Measurements from ENCODE around the gene DBNDD1. TPM values are rescaled to one million over a fixed set of nuclear protein-coding genes. Genes with fewer than 3 reads are reported as not detected.
A peak's percentile ranks its signal among the peaks of the same experiment; 100 is the strongest.
"Not testable (repeated sequence)": the region's sequence is repeated elsewhere in the genome, so short reads cannot be mapped to it uniquely, and the experiment has no call there.

DBNDD1 gene
- total RNA-seq, 1 experiment from 2014 or later, result 11.7 TPM

DNA sequence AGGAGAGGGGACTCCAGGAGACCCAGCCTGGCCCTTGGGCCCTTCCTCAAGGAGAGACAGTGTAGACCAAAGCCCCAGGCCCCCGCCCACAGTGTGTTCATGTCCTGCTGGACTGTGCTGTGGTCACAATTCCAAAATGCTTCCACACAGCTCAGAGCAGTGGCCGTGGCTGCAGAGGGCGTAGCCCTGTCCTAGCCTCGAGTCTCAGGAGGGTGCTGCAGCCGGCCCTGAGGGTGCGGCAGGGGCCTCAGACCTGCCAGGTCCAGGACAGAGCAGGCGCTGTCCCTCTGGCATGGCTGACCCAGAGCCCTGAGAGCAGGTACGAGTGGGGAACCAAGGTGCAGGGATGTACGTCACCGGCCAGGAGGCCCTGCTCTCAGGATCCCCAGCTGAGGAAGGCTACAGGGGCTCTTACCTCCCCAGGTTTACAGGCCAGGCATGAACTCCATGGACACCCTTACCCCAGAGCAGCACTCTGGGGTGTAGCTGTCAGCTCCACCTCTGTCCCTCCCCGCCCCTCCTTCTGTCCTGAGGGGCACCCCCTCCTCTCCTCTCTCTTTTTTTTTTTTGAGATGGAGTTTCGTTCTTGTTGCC is 7.3 kb downstream of the DBNDD1 start:
- no peak for DNase-seq (ENCODE audit: low spot score)

- DNase-seq (ENCODE audit: low spot score), result no peak
These were observed 7.8 kb downstream of the DBNDD1 start for GRCh38 chr16:90011508-90011819.

DNA sequence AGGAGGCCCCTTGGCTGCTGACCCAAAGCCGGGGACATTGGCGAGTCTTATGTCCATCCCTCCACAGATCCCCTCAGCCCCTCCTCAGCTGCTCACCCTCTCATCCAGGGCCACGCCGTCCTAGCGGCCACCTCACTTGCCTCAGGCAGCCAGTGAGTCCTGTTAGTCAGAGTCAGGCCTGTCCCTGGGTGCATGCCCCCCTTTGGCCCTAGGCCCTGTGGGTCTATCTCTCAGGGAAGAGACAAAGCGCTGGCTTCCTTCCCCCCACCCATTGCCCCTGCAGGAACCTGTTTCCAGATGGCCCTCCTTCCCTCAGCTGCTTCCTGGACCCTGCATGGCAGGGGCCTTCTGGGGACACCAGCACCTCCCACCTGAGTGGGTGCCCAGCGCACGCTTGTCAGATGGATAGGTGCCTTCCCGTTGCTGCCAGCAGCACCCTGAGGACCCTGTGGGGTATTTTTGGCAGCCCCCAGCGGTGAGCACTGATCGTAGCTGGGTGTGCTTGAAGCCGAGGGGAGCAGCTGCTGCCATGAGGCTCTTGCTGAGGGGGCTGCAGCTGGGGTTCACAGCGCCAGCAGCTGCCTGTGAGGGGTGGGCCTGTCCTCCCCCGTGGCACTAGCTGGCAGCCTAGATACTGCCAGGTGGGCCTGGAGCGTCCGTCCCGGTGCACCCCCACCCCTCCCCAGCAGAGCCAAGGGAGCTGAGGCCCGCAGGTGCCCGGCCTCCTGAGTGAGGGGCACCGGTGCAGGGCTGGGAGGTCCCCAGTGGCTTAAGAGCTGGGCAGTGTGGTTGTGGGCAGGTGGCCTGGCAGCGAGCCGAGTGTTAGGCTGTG is 8.4 kb downstream of the DBNDD1 start:
- no peak for DNase-seq (ENCODE audit: low spot score)

GRCh38 chr16:90009172-90009899 is 9.9 kb downstream of the DBNDD1 start:
- no peak for DNase-seq (ENCODE audit: low spot score)

DNA sequence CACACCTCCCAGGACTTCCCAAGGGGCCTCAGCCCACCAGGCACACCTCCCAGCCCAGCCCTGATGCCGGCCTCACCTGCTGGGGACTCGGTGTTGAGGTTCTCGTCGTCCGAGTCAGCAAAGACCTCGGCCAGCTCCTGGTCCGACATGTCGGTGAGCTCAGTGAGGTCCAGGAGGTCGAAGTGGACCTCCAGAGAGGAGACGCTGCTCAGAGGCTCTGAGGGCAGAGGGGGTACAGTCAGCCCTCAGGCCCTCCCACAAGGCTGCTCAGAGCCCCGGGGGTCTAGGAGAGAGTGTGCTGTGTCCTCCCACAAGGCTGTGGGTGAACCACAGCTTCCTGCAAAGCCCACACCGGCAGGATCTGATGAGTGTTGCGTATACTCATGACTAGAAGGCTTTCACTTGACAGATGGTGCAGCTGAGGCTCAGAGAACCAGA is 10.5 kb downstream of the DBNDD1 start:
- no peak for DNase-seq (ENCODE audit: low spot score)

GRCh38 chr16:90007635-90008234 is 11.5 kb downstream of the DBNDD1 start:
- not testable (repeated sequence) for DNase-seq (ENCODE audit: low spot score)

GRCh38 chr16:90007015-90007414 is 12.2 kb downstream of the DBNDD1 start:
- no peak for DNase-seq (ENCODE audit: low spot score)

GRCh38 chr16:90005956-90006663 is 13.1 kb downstream of the DBNDD1 start:
- no peak for DNase-seq (ENCODE audit: low spot score)

DNA sequence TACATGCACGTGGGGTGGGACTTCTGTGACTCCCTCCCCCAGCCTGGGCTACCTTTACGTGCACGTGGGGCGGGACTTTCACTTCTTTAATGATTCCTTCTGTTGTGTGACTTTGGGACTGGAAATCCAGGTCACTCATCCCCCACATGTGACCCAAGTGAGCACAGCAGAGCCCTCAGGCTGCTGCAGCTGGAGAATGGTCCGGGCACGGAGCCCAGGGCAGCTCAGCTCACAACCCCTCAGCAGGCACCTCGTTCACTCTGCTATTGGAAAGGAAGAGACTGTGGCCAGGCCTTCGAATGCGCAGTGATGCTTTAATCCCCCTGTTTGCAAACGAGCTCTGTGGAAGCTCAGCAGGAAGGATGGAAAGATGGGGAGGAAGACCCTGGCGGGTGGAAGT is 14.7 kb downstream of the DBNDD1 start:
- no peak for DNase-seq (ENCODE audit: low spot score)

GRCh38 chr16:90002759-90003158 is 16.5 kb downstream of the DBNDD1 start:
- no peak for DNase-seq (ENCODE audit: low spot score)

GRCh38 chr16:90001761-90002503 is 17.3 kb downstream of the DBNDD1 start:
- DNase-seq (ENCODE audit: low spot score), result no peak

DNA sequence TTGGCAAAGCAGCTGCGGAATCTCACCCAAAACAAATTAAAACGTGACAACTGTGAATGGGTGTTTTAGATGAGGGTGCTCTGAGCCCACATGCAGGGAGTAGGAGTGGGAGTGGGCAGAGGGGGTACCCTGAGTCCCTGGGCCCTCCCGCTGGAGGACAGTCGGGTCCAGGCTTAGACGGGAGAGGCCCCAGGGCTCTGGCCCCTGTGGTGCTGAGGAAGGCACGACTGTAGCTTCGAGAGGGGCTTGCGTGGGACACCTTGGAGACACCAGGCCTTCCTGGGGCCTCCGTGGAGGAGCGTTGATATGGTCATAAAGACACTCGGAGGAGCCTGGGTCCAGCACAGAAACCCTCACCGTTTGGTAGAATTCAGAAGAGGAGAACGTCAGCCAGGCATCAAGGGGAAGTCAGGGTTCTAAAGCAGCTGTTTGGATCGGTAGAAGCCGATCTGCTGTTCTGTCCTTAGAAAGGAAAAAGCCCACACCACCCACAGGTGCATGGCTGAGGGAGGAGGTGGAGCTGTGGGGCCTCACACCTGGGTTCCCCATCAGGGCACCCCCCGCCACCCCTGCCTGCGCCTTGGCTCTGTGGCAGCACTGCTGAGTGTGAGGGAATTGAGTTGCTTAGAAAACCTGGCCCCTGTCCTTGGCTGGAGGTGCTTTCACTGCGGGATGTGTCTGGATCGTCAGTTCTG is 18.4 kb downstream of the DBNDD1 start:
- no peak for DNase-seq (ENCODE audit: low spot score)

DNA sequence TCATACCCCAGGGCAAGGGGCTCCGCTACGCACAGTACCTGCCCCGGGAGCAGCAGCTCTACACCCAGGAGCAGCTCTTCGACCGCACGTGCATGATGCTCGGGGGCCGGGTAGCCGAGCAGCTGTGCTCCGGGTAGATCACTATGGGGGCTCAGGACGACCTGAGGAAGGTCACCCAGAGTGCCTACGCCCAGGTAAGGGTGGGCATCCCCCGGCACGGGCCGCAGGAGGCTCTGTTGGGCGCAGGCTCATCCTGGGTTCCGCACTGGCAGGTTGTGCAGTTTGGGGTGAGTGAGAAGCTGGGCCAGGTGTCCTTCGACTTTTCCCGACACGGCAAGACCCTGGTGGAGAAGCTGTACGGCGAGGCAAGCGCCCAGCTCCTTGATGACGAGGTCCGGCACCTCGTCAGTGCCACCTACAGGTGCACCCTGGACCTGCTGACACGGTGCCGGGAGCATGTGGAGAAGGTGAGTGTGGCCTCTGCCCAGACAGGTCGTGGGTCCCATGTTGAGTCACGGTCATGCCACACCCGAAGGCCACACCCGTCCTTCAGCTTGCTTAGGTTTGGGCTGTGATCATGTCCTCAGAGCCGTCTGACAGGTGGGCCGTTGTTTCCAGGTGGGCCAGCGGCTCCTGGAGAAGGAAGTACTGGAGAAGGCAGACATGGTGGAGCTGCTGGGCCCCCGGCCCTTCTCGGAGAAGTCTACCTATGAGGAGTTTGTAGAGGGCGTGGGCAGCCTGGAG is 19.3 kb downstream of the DBNDD1 start:
- no peak for DNase-seq (ENCODE audit: low spot score)

- no peak for DNase-seq (ENCODE audit: low spot score)
These were observed 23.1 kb downstream of the DBNDD1 start for GRCh38 chr16:89996178-89996489.

DNA sequence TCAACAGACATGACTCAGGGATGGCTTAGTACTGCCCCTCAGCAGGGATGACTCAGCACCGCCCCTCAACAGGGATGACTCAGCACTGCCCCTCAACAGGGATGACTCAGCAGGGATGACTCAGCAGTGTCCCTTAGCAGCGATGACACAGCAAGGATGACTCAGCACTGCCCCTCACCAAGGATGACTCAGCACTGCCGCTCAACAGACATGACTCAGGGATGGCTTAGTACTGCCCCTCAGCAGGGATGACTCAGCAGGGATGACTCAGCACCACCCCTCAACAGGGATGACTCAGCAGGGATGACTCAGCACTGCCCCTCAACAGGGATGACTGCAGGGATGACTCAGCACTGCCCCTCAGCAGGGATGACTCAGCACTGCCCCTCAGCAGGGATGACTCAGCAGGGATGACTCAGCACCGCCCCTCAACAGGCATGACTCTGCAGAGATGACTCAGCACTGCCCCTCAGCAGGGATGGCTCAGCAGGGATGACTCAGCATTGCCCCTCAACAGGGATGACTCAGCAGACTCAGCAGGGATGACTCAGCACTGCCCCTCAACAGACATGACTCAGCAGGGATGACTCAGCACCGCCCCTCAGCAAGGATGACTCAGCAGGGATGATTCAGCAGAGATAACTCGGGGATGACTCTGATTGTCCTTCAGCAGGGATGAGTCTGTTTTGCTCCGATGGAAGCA is 23.6 kb downstream of the DBNDD1 start:
- DNase-seq (ENCODE audit: low spot score), result peak; percentile 67

DNA sequence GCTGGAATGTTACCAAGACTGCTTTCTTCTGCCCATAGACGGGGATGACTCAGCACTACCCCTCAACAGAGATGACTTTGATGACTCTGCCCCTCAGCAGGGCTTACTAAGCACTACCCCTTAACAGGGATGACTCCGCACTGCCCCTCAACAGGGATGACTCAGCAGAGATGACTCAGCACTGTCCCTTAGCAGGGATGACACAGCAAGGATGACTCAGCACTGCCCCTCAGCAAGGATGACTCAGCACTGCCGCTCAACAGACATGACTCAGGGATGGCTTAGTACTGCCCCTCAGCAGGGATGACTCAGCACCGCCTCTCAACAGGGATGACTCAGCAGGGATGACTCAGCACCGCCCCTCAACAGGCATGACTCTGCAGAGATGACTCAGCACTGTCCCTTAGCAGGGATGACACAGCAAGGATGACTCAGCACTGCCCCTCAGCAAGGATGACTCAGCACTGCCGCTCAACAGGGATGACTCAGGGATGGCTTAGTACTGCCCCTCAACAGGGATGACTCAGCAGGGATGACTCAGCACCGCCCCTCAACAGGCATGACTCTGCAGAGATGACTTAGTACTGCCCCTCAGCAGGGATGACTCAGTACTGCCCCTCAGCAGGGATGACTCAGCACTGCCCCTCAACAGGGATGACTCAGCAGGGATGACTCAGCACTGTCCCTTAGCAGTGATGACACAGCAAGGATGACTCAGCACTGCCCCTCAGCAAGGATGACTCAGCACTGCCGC is 24.4 kb downstream of the DBNDD1 start:
- DNase-seq (ENCODE audit: low spot score), result peak; percentile 64

DNA sequence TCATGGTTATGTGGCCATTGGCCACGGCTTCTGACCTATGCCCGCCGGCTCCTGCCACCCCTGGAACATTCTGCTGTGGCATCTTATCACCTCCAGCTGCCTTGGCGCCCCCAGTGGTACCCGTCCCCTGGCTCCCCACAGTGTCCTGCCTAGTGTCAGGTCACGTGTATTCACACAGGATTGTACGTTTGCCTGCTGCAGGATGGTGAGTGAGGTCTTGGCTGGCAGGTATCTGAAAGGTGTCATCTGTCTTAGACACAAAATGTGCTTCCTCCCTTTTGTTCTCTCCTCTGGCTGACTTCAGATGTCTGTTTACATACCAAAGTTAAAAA is 24.9 kb downstream of the DBNDD1 start:
- DNase-seq (ENCODE audit: low spot score), result no peak

GRCh38 chr16:89993971-89994370 is 25.3 kb downstream of the DBNDD1 start:
- no peak for DNase-seq (ENCODE audit: low spot score)

- DNase-seq (ENCODE audit: low spot score), result no peak
These were observed 25.9 kb downstream of the DBNDD1 start for GRCh38 chr16:89993377-89993776.
